ENCODE results near the gene ZNF865.

The ZNF865 gene

DNA sequence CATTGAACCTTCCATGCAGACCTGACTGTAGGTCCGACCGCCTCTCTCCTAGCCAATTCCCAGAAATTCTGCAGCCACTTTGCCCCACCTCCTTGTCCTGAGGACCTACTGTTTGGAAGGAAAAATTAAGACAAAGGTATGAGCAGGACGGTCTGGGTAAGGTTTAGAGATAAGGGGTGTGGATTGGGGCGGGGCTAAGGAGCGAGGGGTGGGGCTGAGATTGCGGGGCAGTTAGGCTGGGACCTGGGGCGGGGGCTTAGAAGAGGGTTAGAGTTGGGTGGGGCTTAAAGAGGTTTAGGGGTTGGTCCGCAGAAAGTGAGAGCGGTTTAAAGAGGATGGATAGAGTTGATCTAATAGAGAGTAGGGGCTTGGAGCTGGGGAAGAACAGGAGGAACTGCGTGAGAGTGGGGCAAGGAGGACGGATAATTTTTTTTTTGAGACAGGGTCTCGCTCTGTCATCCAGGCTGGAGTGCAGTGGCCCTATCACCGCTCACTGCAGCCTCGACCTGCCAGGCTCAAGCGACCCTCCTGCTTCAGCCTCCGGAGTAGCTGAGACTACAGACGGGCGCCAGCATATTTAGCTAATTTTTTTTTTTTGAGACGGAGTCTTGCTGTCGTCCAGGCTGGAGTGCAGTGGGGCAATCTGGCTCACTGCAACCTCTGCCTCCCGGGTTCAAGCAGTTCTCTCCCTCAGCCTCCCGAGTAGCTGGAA lies 1.7 kb upstream of the ZNF865 start:
- Histone ChIP-seq H3K4me1 (ENCODE audit: insufficient read depth, low read length) (peaks cover 58% of the 10 kb centered on the region), H3K4me3 (ENCODE audit: low read depth in 1 of 2, low read length in 2 of 2) (peak overlapping the region in 1 of 2 experiments; percentile 83; a peak in 1 of 4 replicates), H3K4me2 (ENCODE audit: insufficient read depth, low read length) (peak overlapping the region; percentile 95), H4K20me1 (ENCODE audit: insufficient read depth, low read length) (peaks cover 3% of the 10 kb centered on the region; the same call in 1 of the 2 replicates), H2AFZ (ENCODE audit: low read depth, low read length) (no peak overlapping the region), H3K79me2 (ENCODE audit: insufficient read depth, low read length) (peaks cover 36% of the 10 kb centered on the region), H3K27ac (ENCODE audit: low read length) (peak overlapping the region; percentile 25; the same call in 1 of the 2 replicates), H3K36me3 (ENCODE audit: insufficient read depth, low read length) (peaks cover 11% of the 10 kb centered on the region), H3K9me3 (ENCODE audit: insufficient read depth, low read length, severe bottlenecking) (no peaks in the 10 kb centered on the region), H3K27me3 (ENCODE audit: insufficient read depth, low read length, poor library complexity) (no peaks in the 10 kb centered on the region), H3K9ac (ENCODE audit: low read depth, low read length) (peak overlapping the region; percentile 95; the same call in 1 of the 2 replicates)
- DNase-seq, result no peak
- TF ChIP-seq EZH2 (IDR thresholded peaks at IDR 0.05; ENCODE audit: borderline replicate concordance, low read depth, low read length, severe bottlenecking), result no peak
- TF ChIP-seq, protein P1, sequence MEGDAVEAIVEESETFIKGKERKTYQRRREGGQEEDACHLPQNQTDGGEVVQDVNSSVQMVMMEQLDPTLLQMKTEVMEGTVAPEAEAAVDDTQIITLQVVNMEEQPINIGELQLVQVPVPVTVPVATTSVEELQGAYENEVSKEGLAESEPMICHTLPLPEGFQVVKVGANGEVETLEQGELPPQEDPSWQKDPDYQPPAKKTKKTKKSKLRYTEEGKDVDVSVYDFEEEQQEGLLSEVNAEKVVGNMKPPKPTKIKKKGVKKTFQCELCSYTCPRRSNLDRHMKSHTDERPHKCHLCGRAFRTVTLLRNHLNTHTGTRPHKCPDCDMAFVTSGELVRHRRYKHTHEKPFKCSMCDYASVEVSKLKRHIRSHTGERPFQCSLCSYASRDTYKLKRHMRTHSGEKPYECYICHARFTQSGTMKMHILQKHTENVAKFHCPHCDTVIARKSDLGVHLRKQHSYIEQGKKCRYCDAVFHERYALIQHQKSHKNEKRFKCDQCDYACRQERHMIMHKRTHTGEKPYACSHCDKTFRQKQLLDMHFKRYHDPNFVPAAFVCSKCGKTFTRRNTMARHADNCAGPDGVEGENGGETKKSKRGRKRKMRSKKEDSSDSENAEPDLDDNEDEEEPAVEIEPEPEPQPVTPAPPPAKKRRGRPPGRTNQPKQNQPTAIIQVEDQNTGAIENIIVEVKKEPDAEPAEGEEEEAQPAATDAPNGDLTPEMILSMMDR (IDR thresholded peaks at IDR 0.05; ENCODE audit: borderline replicate concordance, extremely low read depth, low read length, poor library complexity, severe bottlenecking), result no peak
- ATAC-seq (ENCODE audit: insufficient read depth, low read depth), result no peak

DNA sequence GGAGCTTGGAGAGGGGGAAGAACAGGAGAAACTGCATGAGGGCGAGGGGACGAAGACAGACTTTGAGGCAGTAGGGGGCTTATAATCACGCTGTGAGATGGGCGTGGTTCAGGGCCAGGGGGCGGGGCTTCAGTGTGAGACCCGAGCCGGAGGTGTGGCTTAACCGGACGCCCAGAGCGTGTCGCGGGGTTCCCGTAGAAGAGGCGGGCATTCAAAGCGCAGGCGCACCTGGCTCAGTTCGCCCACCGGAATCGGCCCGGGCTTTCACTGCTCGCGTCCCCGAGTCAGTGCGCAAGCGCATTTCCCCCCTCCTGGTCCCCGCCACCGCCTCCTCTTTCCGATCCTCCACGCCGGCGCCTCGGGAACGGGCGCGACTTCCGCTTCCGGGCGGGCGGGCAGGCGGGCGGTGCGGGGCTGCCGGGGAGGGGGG lies 225 bp upstream of the ZNF865 start:
- H3K79me2 ChIP-seq (ENCODE audit: insufficient read depth, low read length), result peaks cover 50% of the 10 kb centered on the region
- TF ChIP-seq, protein P1 (IDR thresholded peaks at IDR 0.05; ENCODE audit: borderline replicate concordance, extremely low read depth, low read length, poor library complexity, severe bottlenecking), result no peak
- no peak for TF ChIP-seq EZH2 (IDR thresholded peaks at IDR 0.05; ENCODE audit: borderline replicate concordance, low read depth, low read length, severe bottlenecking)
- H3K9me3 ChIP-seq (ENCODE audit: insufficient read depth, low read length, severe bottlenecking), result no peaks in the 10 kb centered on the region
- peak overlapping the region; percentile 35 to 83; a peak in 3 of 4 replicates for H3K4me3 ChIP-seq (ENCODE audit: low read depth in 1 of 2, low read length in 2 of 2)
- peaks cover 23% of the 10 kb centered on the region for H3K36me3 ChIP-seq (ENCODE audit: insufficient read depth, low read length)
- H3K27ac ChIP-seq (ENCODE audit: low read length), result peak overlapping the region; percentile 94
- ATAC-seq (ENCODE audit: insufficient read depth, low read depth) (peak; percentile 81), DNase-seq (peak; percentile 99)
- peaks cover 57% of the 10 kb centered on the region for H3K4me1 ChIP-seq (ENCODE audit: insufficient read depth, low read length)
- H3K4me2 ChIP-seq (ENCODE audit: insufficient read depth, low read length), result peak overlapping the region; percentile 95
- H2AFZ ChIP-seq (ENCODE audit: low read depth, low read length), result peak overlapping the region; percentile 66; the same call in 1 of the 2 replicates
- H4K20me1 ChIP-seq (ENCODE audit: insufficient read depth, low read length), result peaks cover 11% of the 10 kb centered on the region; the same call in 1 of the 2 replicates
- H3K9ac ChIP-seq (ENCODE audit: low read depth, low read length), result peak overlapping the region; percentile 95
- H3K27me3 ChIP-seq (ENCODE audit: insufficient read depth, low read length, poor library complexity), result no peaks in the 10 kb centered on the region

DNA sequence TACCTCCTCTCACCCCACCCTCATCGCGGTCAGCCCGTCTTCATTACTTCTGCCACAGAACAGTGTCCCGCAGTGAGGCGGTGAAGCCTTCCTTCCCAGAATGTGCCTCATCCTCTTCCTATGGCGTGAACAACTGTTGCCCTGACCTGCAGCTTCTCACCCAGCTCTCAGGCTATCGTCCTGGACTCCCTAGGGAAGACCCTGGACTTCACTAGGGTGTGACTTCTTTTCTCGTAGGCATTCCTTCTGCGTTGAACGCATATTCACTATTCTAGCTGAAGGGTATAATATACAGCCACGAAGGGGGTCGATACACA lies 982 bp downstream of the ZNF865 start:
- no peak for ATAC-seq (ENCODE audit: insufficient read depth, low read depth)
- peaks cover 22% of the 10 kb centered on the region for H4K20me1 ChIP-seq (ENCODE audit: insufficient read depth, low read length)
- peak overlapping the region; percentile 58; the same call in 1 of the 2 replicates for H2AFZ ChIP-seq (ENCODE audit: low read depth, low read length)
- peak overlapping the region; percentile 95 for H3K4me2 ChIP-seq (ENCODE audit: insufficient read depth, low read length)
- H3K79me2 ChIP-seq (ENCODE audit: insufficient read depth, low read length), result peaks cover 56% of the 10 kb centered on the region
- peak overlapping the region; percentile 63 to 83; a peak in 3 of 4 replicates for H3K4me3 ChIP-seq (ENCODE audit: low read depth in 1 of 2, low read length in 2 of 2)
- H3K27ac ChIP-seq (ENCODE audit: low read length), result peak overlapping the region; percentile 94
- no peaks in the 10 kb centered on the region for H3K27me3 ChIP-seq (ENCODE audit: insufficient read depth, low read length, poor library complexity)
- peak overlapping the region; percentile 95 for H3K9ac ChIP-seq (ENCODE audit: low read depth, low read length)
- peaks cover 47% of the 10 kb centered on the region for H3K4me1 ChIP-seq (ENCODE audit: insufficient read depth, low read length)
- H3K9me3 ChIP-seq (ENCODE audit: insufficient read depth, low read length, severe bottlenecking), result no peaks in the 10 kb centered on the region
- no peak for TF ChIP-seq EZH2 (IDR thresholded peaks at IDR 0.05; ENCODE audit: borderline replicate concordance, low read depth, low read length, severe bottlenecking)
- TF ChIP-seq, protein P1 (IDR thresholded peaks at IDR 0.05; ENCODE audit: borderline replicate concordance, extremely low read depth, low read length, poor library complexity, severe bottlenecking), result no peak
- no peak for DNase-seq
- H3K36me3 ChIP-seq (ENCODE audit: insufficient read depth, low read length), result peaks cover 23% of the 10 kb centered on the region
